Esophagus squamous epithelium (tissue), 5 donors: ENCODE measurements around the gene TERT. TPM values are rescaled to one million over a fixed set of nuclear protein-coding genes. Genes with fewer than 3 reads are reported as not detected.

Experiments
- DNase-seq: peaks from one replicate; lab custom pipeline; 2025; lab: John Stamatoyannopoulos, UW
- H3K27ac ChIP-seq, 4 donors: fragments of 200-600 bp; sonication (generic); one replicate each; pipeline ENCODE4 v1.5.1; 2016 to 2019; ENCODE audit warnings: mild to moderate bottlenecking in 1 of 4
- H3K27me3 ChIP-seq, 4 donors: fragments of 200-600 bp; sonication (generic); 1 replicate in 3 of 4; 2 replicates in 1 of 4; pipeline versions ENCODE4 v1.5.1 to v1.6.0; 2017 to 2021; ENCODE audit warnings: antibody characterized with exemption in 1 of 4
- H3K36me3 ChIP-seq, 3 donors: fragments of 200-600 bp; sonication (generic); one replicate each; pipeline ENCODE4 v1.5.1; 2016 to 2019
- H3K4me1 ChIP-seq, 3 donors: fragments of 200-600 bp; sonication (generic); one replicate each; pipeline ENCODE4 v1.5.1; 2017 to 2019
- H3K4me3 ChIP-seq, 4 donors: fragments of 200-600 bp; sonication (generic); 1 replicate in 3 of 4; 2 replicates in 1 of 4; pipeline ENCODE4 v1.5.1; 2016 to 2019; ENCODE audit warnings: mild to moderate bottlenecking in 2 of 4, moderate library complexity in 1 of 4
- H3K9me3 ChIP-seq, 3 donors: fragments of 200-600 bp; sonication (generic); one replicate each; pipeline ENCODE4 v1.5.1; 2016 to 2019
- CTCF ChIP-seq, 6 experiments: fragments of 450-650 bp in 4 of 6; fragments of 200-600 bp in 2 of 6; sonication (generic) in 2 of 6; IDR thresholded peaks; one replicate each; pipeline ENCODE4 v1.5.1; 2016 to 2019; ENCODE audit warnings: antibody characterized with exemption in 6 of 6, mild to moderate bottlenecking in 4 of 6, moderate library complexity in 4 of 6
- POLR2A ChIP-seq, 4 donors: fragments of 450-650 bp; IDR thresholded peaks; one replicate each; pipeline ENCODE4 v1.6.1; 2017; ENCODE audit warnings: antibody characterized with exemption in 4 of 4, mild to moderate bottlenecking in 4 of 4, moderate library complexity in 3 of 4
- WGBS, 2 donors: methylation state at CpG; one replicate each; pipeline ENCODE4 v1.1.5; 2018; 5-methylcytosine and 5-hydroxymethylcytosine counted together
- intact Hi-C: fragments of 100-400 bp; cut with DNase I; formaldehyde crosslinking; loops from one replicate; pipeline ENCODE4 v1.15.0; 2022
- total RNA-seq, 4 donors: library from RNA; depleted of rRNA; stranded (reverse); fragments of >200 nt; gene quantifications; one replicate each; pipeline ENCODE4 v1.1.0, GENCODE V29; 2016
- donor health status: DM: yes; HTN: yes; CAD: no.

The TERT gene
- total RNA-seq, 4 donors from 2014 or later: 0.19 to 9.5 (median 0.31) TPM; not detected in 1

- TF ChIP-seq CTCF (IDR thresholded peaks at IDR 0.05) (no peak), POLR2A (IDR thresholded peaks at IDR 0.05) (no peak)
- 94 to 100% methylated on average over 3 to 15 of the region's 20 CpGs for WGBS, 2 donors
- no peaks in the 10 kb centered on the region for H3K36me3 ChIP-seq
- H3K4me1 ChIP-seq: no peaks in the 10 kb centered on the region
- H3K27me3 ChIP-seq: no peaks in the 10 kb centered on the region
- no peak for DNase-seq
- H3K4me3 ChIP-seq: no peak overlapping the region
- H3K9me3 ChIP-seq: no peaks in the 10 kb centered on the region
- H3K27ac ChIP-seq: no peak overlapping the region
- intact Hi-C loops: no loop called here
Measured at GRCh38 chr5:1273745-1274144, 21.1 kb downstream of the TERT start.

DNA sequence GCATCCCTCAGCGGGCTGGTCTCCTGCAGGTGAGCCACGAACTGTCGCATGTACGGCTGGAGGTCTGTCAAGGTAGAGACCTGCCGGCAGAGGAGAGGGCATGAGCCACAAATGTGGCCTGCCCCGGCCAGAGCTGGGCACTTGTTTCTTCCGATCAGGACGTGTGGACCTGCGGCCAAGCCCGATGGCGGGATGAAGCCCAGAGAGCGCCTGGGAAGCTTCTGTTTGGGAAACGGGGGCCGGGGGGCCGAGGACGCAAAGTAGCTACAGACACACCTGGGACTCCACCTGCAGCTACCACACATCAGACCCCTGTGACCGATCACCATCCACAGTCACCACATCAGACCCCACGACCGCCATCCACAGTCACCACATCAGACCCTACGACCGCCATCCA, 22.7 kb downstream of the TERT start:
- TF ChIP-seq CTCF (IDR thresholded peaks at IDR 0.05) (no peak), POLR2A (IDR thresholded peaks at IDR 0.05) (no peak)
- DNase-seq: no peak
- WGBS, 2 donors: 95 to 96% methylated on average over 5 to 17 of the region's 21 CpGs

DNA sequence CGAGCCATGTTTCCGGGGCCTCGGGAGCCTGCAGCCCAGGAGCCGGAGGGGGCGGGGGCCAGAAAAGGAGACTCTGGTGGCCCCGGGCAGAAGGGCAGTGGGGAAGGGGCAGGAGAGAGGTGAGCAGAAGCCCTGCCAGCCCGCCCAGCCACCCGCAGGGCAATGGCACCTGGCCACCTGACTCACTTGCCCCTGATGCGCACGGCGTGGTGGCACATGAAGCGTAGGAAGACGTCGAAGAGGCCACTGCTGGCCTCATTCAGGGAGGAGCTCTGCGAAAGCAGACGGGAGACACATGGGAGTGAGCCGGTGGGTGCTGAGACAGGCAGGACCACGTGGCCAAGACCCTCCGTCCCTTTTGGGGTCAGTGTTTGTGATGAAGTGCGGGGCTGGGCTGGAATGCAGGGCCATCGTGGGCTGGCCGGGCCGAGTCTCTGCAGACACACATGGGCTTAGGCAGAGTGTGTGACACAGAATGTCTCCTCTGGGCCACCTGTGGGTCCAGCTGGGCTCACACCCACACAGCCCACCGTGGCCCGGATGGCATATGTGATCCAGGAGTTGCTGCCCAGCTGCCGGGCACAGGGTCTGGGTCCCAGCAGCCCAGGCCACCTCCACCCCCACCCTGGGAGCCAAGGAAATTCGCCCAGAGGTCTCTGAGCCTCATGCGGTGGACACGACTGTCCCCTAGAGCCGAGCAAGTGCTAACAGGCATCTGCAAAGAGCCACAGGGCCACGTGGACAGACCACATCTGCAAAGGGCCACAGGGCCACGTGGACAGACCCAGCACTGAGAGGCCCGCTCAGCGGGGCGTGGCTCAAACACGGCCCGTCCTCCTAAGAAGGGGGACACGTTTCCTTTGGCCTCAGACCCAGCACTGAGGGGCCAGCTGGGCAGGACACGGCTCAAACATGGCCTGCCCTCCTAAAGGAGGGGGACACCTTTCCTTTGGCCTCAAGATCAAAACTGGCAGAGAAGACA, 23.6 kb downstream of the TERT start:
- Histone ChIP-seq H3K27me3 (no peaks in the 10 kb centered on the region), H3K4me1 (no peaks in the 10 kb centered on the region), H3K27ac (no peak overlapping the region), H3K36me3 (no peaks in the 10 kb centered on the region), H3K9me3 (no peaks in the 10 kb centered on the region), H3K4me3 (no peak overlapping the region)
- 91 to 100% methylated on average over 1 to 19 of the region's 39 CpGs for WGBS, 2 donors
- DNase-seq: no peak
- TF ChIP-seq CTCF (IDR thresholded peaks at IDR 0.05) (no peak), POLR2A (IDR thresholded peaks at IDR 0.05) (no peak)
- intact Hi-C loops: no loop called here

More for the DNA sequence above, 22.7 kb downstream of the TERT start:
- Histone ChIP-seq H3K36me3 (no peaks in the 10 kb centered on the region), H3K27me3 (no peaks in the 10 kb centered on the region), H3K4me3 (no peak overlapping the region), H3K9me3 (no peaks in the 10 kb centered on the region), H3K4me1 (no peaks in the 10 kb centered on the region), H3K27ac (no peak overlapping the region)
- intact Hi-C loops: no loop called here

- intact Hi-C loops: no loop called here
- Histone ChIP-seq H3K27me3 (peaks cover 0 to under 1% (median 0%) of the 10 kb centered on the region in 4 donors), H3K27ac (no peak overlapping the region), H3K4me1 (no peaks in the 10 kb centered on the region), H3K36me3 (no peaks in the 10 kb centered on the region), H3K9me3 (no peaks in the 10 kb centered on the region), H3K4me3 (no peak overlapping the region)
- WGBS, 2 donors: 93 to 94% methylated on average over 18 to 20 of the region's 22 CpGs
- no peak for TF ChIP-seq POLR2A (IDR thresholded peaks at IDR 0.05)
- no peak for TF ChIP-seq CTCF (IDR thresholded peaks at IDR 0.05)
- DNase-seq: no peak
Measured at GRCh38 chr5:1270426-1270825, 24.4 kb downstream of the TERT start.

DNA sequence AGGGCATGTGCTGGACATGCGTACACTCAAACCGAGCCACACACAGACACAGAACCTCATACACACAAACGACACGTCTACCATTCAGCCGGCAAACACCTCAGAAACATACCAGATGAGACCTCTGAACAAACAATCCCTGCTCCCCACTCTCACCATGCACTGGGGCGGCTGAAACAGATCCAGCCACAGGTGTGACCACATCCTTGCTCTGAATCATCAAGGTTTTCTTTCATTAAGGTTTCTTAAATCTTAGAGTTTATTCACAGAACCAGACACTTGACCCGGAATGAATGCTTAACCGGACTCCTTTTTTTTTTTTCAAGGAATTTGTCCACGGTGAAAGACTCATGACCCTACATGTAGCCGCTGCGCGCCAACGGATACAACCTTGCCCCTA, 26.2 kb downstream of the TERT start:
- 73% methylated on average over 11 to 12 of the region's 13 CpGs for WGBS, 2 donors
- intact Hi-C loops: no loop called here
- no peaks in the 10 kb centered on the region for H3K36me3 ChIP-seq
- no peak overlapping the region for H3K27ac ChIP-seq
- no peak for DNase-seq
- H3K4me3 ChIP-seq: no peak overlapping the region
- no peak for TF ChIP-seq POLR2A (IDR thresholded peaks at IDR 0.05)
- no peak for TF ChIP-seq CTCF (IDR thresholded peaks at IDR 0.05)
- H3K4me1 ChIP-seq: no peaks in the 10 kb centered on the region
- peaks cover 0 to 5% (median 0%) of the 10 kb centered on the region in 4 donors for H3K27me3 ChIP-seq
- no peaks in the 10 kb centered on the region for H3K9me3 ChIP-seq
